Measurements from ENCODE around the gene PDE4B.

Gene PDE4B

DNA sequence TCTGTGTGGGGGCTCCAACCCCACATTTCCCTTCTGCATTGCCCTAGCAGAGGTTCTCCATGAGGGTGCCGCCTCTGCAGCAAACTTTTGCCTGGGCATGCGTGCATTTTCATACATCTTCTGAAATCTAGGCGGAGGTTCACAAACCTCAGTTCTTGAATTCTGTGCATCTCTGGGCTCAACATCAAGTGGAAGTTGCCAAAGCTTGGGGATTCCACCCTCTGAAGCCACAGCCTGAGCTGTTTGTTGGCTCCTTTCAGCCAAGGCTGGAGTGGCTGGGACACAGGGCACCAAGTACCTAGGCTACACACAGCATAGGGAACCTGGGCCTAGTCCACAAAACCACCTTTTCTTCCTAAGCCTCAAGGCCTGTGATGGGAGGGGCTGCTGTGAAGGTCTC is 235.3 kb downstream of the PDE4B start:
- no peak for DNase-seq (ENCODE audit: low spot score)
- in situ Hi-C loops (cut with MboI; ENCODE audit: low sequenced_read_pairs, unreplicated experiment): no loop called here
- no peak for TF ChIP-seq CTCF (IDR thresholded peaks at IDR 0.05; ENCODE audit: borderline replicate concordance, control extremely low read depth, extremely low read depth, insufficient read depth, missing control alignments)

DNA sequence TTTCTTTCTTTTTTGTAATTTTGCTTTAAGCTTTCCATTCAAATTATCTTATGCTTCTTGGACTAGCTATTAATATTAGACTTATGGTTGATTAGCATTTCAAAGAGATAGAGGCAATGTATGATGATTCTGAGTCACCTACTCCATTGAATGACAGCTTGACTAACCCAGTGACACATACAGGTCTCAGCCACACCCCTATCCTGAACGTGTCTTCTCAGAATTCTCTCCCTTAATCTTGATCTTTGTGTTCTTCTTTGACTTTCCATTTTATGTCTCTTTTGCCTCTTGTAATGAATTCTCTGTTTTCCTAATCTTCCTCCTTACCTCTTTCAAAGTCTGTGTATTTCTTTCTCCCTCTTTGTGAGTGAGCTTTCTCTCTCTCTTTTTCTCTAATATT is 241.1 kb downstream of the PDE4B start:
- in situ Hi-C loops (cut with MboI; ENCODE audit: low sequenced_read_pairs, unreplicated experiment): no loop called here
- TF ChIP-seq CTCF (IDR thresholded peaks at IDR 0.05; ENCODE audit: borderline replicate concordance, control extremely low read depth, extremely low read depth, insufficient read depth, missing control alignments): no peak
- DNase-seq (ENCODE audit: low spot score): no peak

DNA sequence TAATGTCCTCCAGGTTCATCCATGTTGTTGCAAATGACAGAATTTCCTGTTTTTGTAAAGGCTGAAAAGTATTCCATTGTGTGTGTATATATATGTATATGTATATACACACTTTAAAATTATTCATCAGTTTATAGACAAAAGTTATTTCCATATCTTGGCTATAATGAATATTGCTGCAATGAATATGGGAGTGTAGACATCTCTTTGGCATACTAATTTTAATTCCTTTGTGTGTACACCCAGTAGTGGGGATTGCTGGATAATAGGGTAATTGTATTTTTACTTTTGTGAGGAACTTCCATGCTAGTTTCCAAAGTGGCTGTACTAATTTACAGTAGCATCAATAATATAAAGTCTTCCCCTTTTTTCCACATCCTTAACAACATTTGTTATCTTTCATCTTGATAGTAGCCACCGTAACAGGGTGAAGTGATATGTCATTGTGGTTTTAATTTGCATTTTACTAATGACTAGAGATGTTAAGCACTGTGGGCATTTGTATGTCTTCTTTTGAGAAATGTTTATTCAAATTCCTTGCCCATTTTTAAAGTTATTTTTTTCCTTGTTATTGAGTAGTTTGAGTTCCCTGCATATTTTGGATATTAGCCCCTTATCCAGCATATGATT is 243.0 kb downstream of the PDE4B start:
- no peak for DNase-seq (ENCODE audit: low spot score)
- TF ChIP-seq CTCF (IDR thresholded peaks at IDR 0.05; ENCODE audit: borderline replicate concordance, control extremely low read depth, extremely low read depth, insufficient read depth, missing control alignments): no peak
- in situ Hi-C loops (cut with MboI; ENCODE audit: low sequenced_read_pairs, unreplicated experiment): no loop called here

- no peak for TF ChIP-seq CTCF (IDR thresholded peaks at IDR 0.05; ENCODE audit: borderline replicate concordance, control extremely low read depth, extremely low read depth, insufficient read depth, missing control alignments)
- in situ Hi-C loops (cut with MboI; ENCODE audit: low sequenced_read_pairs, unreplicated experiment): no loop called here
- no peak for DNase-seq (ENCODE audit: low spot score)
Measured at GRCh38 chr1:66041654-66042053, 249.0 kb downstream of the PDE4B start.

DNA sequence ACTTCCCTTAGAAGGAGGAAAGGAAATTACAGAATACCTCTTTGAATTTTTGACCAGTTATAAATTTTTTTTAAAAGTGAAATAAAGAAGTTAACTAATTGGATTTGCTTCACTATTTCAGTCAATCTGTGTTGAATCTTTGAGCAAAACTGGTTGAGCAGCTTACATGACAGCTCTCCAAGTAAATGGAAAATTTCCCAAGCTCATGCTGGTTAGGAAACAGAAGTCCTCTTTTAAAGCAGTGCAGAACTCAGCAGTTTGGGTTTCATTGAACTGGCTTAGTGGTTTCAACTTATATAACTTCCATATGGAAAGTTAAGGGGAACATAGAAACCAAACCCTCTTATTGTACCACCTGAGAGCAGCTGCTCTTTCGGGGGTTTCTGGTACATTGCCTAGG is 250.5 kb downstream of the PDE4B start:
- in situ Hi-C loops (cut with MboI; ENCODE audit: low sequenced_read_pairs, unreplicated experiment): no loop called here
- TF ChIP-seq CTCF (IDR thresholded peaks at IDR 0.05; ENCODE audit: borderline replicate concordance, control extremely low read depth, extremely low read depth, insufficient read depth, missing control alignments): no peak
- DNase-seq (ENCODE audit: low spot score): no peak

- DNase-seq (ENCODE audit: low spot score): no peak
- TF ChIP-seq CTCF (IDR thresholded peaks at IDR 0.05; ENCODE audit: borderline replicate concordance, control extremely low read depth, extremely low read depth, insufficient read depth, missing control alignments): no peak
- in situ Hi-C loops (cut with MboI; ENCODE audit: low sequenced_read_pairs, unreplicated experiment): no loop called here
Measured at GRCh38 chr1:66044912-66045311, 252.2 kb downstream of the PDE4B start.

Data from GM13976 (cell line).